ENCODE results near the gene NOVA2.

NOVA2 gene

DNA sequence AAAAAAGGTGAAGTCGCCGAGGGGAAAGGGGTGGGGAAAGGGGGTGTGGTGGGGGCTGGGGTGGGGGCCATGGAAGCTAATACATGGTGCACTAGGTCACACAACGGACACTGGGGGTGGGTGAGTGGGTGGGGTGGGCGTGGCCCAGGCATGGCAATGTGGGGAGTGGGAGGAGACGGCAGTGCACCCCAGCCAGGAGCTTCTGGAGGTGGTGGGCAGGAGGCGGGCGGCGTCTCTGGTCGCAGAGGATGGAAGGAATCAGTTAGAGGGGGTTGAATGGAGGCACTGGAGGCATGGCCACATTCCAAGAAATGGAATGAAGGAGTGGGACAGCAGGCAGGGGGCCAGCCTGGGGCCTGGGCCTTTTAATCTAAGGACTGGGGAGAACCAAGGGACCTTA lies 39.9 kb downstream of the NOVA2 start:
- H3K9ac ChIP-seq (ENCODE audit: low read length): no peak overlapping the region
- no peaks in the 10 kb centered on the region for H3K9me3 ChIP-seq (replicated peaks; ENCODE audit: insufficient read depth, low read length)
- H3K4me1 ChIP-seq (ENCODE audit: low read length): no peaks in the 10 kb centered on the region
- H3K36me3 ChIP-seq (replicated peaks; ENCODE audit: insufficient read depth, low read length): no peaks in the 10 kb centered on the region
- TF ChIP-seq, protein P1, sequence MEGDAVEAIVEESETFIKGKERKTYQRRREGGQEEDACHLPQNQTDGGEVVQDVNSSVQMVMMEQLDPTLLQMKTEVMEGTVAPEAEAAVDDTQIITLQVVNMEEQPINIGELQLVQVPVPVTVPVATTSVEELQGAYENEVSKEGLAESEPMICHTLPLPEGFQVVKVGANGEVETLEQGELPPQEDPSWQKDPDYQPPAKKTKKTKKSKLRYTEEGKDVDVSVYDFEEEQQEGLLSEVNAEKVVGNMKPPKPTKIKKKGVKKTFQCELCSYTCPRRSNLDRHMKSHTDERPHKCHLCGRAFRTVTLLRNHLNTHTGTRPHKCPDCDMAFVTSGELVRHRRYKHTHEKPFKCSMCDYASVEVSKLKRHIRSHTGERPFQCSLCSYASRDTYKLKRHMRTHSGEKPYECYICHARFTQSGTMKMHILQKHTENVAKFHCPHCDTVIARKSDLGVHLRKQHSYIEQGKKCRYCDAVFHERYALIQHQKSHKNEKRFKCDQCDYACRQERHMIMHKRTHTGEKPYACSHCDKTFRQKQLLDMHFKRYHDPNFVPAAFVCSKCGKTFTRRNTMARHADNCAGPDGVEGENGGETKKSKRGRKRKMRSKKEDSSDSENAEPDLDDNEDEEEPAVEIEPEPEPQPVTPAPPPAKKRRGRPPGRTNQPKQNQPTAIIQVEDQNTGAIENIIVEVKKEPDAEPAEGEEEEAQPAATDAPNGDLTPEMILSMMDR (IDR thresholded peaks at IDR 0.05; ENCODE audit: low read length): no peak
- TF ChIP-seq EZH2phosphoT487 (IDR thresholded peaks at IDR 0.05; ENCODE audit: low read length): no peak
- H4K20me1 ChIP-seq (ENCODE audit: insufficient read depth, low read length): no peaks in the 10 kb centered on the region
- no peaks in the 10 kb centered on the region for H3F3A ChIP-seq (ENCODE audit: insufficient read depth, low read length)
- no peaks in the 10 kb centered on the region for H3K9me2 ChIP-seq (replicated peaks; ENCODE audit: insufficient read depth, low read length)
- no peak overlapping the region for H3K4me2 ChIP-seq (ENCODE audit: low read depth, low read length)
- DNase-seq: no peak
- no peaks in the 10 kb centered on the region for H3K79me2 ChIP-seq (ENCODE audit: low read length)
- H3K4me3 ChIP-seq (ENCODE audit: low read length): no peak overlapping the region
- no peak overlapping the region for H2AFZ ChIP-seq (ENCODE audit: low read length)
- H3K27ac ChIP-seq (ENCODE audit: low read length): no peak overlapping the region
- H3K27me3 ChIP-seq (replicated peaks; ENCODE audit: insufficient read depth, low read length): peaks cover 81% of the 10 kb centered on the region

DNA sequence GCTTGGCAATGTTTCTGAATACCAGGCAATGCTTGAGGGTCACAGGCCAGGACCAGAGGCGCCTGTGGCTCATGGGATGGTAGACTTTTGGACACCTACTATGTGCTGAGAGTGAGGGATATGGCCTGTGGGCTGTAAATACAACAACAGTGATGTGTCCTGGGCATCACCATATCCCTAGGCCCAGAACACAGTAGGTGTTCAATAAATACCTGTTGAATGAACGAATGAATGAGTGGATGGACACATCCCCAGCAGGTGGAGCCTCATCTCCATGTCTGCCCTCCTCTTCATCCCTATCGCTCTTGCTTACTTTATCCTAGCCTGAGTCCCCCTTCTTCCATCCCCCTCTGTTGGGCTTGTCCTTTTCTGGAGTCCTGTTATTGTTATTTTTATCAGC lies 42.6 kb downstream of the NOVA2 start:
- peaks cover 75% of the 10 kb centered on the region for H3K27me3 ChIP-seq (replicated peaks; ENCODE audit: insufficient read depth, low read length)
- no peak overlapping the region for H3K27ac ChIP-seq (ENCODE audit: low read length)
- H3K79me2 ChIP-seq (ENCODE audit: low read length): no peaks in the 10 kb centered on the region
- H3K4me1 ChIP-seq (ENCODE audit: low read length): 0 out of 2 replicates have a peak, but pooled peaks cover 4% of the 10 kb centered on the region
- no peak overlapping the region for H2AFZ ChIP-seq (ENCODE audit: low read length)
- no peaks in the 10 kb centered on the region for H3K9me2 ChIP-seq (replicated peaks; ENCODE audit: insufficient read depth, low read length)
- H3K4me2 ChIP-seq (ENCODE audit: low read depth, low read length): no peak overlapping the region
- no peak for DNase-seq
- no peaks in the 10 kb centered on the region for H3K36me3 ChIP-seq (replicated peaks; ENCODE audit: insufficient read depth, low read length)
- TF ChIP-seq, protein P1 (IDR thresholded peaks at IDR 0.05; ENCODE audit: low read length): no peak
- TF ChIP-seq EZH2 (optimal IDR thresholded peaks at IDR 0.05; ENCODE audit: low read depth, low read length) (no peak), EZH2phosphoT487 (IDR thresholded peaks at IDR 0.05; ENCODE audit: low read length) (no peak)
- no peaks in the 10 kb centered on the region for H3F3A ChIP-seq (ENCODE audit: insufficient read depth, low read length)
- H3K4me3 ChIP-seq (ENCODE audit: low read length): no peak overlapping the region
- H3K9ac ChIP-seq (ENCODE audit: low read length): no peak overlapping the region
- no peaks in the 10 kb centered on the region for H4K20me1 ChIP-seq (ENCODE audit: insufficient read depth, low read length)
- no peaks in the 10 kb centered on the region for H3K9me3 ChIP-seq (replicated peaks; ENCODE audit: insufficient read depth, low read length)

DNA sequence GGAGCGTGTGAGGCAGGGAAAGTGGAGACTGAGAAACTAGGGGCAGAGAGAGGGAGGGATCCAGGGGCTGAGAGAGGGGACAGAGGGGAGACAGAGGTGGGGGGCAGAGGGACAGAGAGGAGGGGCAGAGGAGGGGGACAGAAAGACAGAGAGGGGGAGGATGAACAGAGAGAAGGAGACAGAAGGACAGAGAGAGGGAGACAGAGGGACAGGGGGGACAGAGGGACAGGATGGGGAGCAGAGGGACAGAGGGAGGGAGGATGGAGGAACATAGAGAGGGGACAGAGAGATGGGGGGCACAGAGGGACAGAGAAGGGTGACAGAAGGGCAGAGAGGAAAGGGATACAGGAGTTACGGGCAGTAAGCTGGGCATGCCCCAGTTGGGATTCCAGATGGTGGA lies 44.4 kb downstream of the NOVA2 start:
- Histone ChIP-seq H3K4me3 (ENCODE audit: low read length) (no peak overlapping the region), H3K4me1 (ENCODE audit: low read length) (0 out of 2 replicates have a peak, but pooled peaks cover 4% of the 10 kb centered on the region), H3F3A (ENCODE audit: insufficient read depth, low read length) (no peaks in the 10 kb centered on the region), H3K27me3 (replicated peaks; ENCODE audit: insufficient read depth, low read length) (peaks cover 78% of the 10 kb centered on the region), H3K4me2 (ENCODE audit: low read depth, low read length) (no peak overlapping the region), H3K79me2 (ENCODE audit: low read length) (no peaks in the 10 kb centered on the region), H2AFZ (ENCODE audit: low read length) (no peak overlapping the region), H4K20me1 (ENCODE audit: insufficient read depth, low read length) (no peaks in the 10 kb centered on the region), H3K9me3 (replicated peaks; ENCODE audit: insufficient read depth, low read length) (no peaks in the 10 kb centered on the region), H3K9ac (ENCODE audit: low read length) (no peak overlapping the region), H3K36me3 (replicated peaks; ENCODE audit: insufficient read depth, low read length) (no peaks in the 10 kb centered on the region), H3K9me2 (replicated peaks; ENCODE audit: insufficient read depth, low read length) (no peaks in the 10 kb centered on the region), H3K27ac (ENCODE audit: low read length) (no peak overlapping the region)
- DNase-seq: no peak
- TF ChIP-seq, protein P1 (IDR thresholded peaks at IDR 0.05; ENCODE audit: low read length): no peak
- TF ChIP-seq EZH2 (optimal IDR thresholded peaks at IDR 0.05; ENCODE audit: low read depth, low read length): no peak
- no peak for TF ChIP-seq EZH2phosphoT487 (IDR thresholded peaks at IDR 0.05; ENCODE audit: low read length)
